D721Med (cell line): ENCODE measurements around the gene DDIT3.
"Not testable (repeated sequence)": the region's sequence is repeated elsewhere in the genome, so short reads cannot be mapped to it uniquely, and the experiment has no call there.

Experiments
- DNase-seq: peaks from one replicate; pipeline ENCODE4 v3.0.0; 2011; ENCODE audit warnings: low spot score; ENCODE audit not compliant: insufficient read length
- FAIRE-seq: peaks from 2 replicates; lab custom pipeline; 2011; peaks lifted over from hg19 to GRCh38; lab: Jason Lieb, UNC
- CTCF ChIP-seq: IDR thresholded peaks from 2 replicates; pipeline ENCODE4 v1.5.1; 2012; ENCODE audit warnings: mild to moderate bottlenecking, control low read depth; ENCODE audit not compliant: insufficient read depth; ENCODE audit errors: missing control alignments

Gene DDIT3

GRCh38 chr12:57516617-57517153 lies 3.6 kb downstream of the DDIT3 start:
- TF ChIP-seq CTCF: no peak
- DNase-seq (no peak), FAIRE-seq (no peak)

- FAIRE-seq: no peak
- no peak for TF ChIP-seq CTCF
- no peak for DNase-seq
These were observed 4.3 kb downstream of the DDIT3 start for GRCh38 chr12:57515934-57516541.

GRCh38 chr12:57515408-57515933 lies 4.8 kb downstream of the DDIT3 start:
- FAIRE-seq (no peak), DNase-seq (no peak)
- TF ChIP-seq CTCF: no peak

GRCh38 chr12:57514720-57515407 lies 5.5 kb downstream of the DDIT3 start:
- DNase-seq (no peak), FAIRE-seq (no peak)
- no peak for TF ChIP-seq CTCF

- not testable (repeated sequence) for DNase-seq, FAIRE-seq
These were observed 6.1 kb downstream of the DDIT3 start for GRCh38 chr12:57514246-57514645.

GRCh38 chr12:57513677-57514076 lies 6.6 kb downstream of the DDIT3 start:
- not testable (repeated sequence) for DNase-seq, FAIRE-seq

GRCh38 chr12:57513266-57513665 lies 7.0 kb downstream of the DDIT3 start:
- DNase-seq (no peak), FAIRE-seq (no peak)
- TF ChIP-seq CTCF: no peak

- FAIRE-seq: no peak
- no peak for TF ChIP-seq CTCF
These were observed 7.6 kb downstream of the DDIT3 start for GRCh38 chr12:57512665-57513064.

More at GRCh38 chr12:57512665-57513064, 7.6 kb downstream of the DDIT3 start:
- no peak for DNase-seq
